ENCODE measurements around the gene USP33. TPM values are rescaled to one million over a fixed set of nuclear protein-coding genes. Genes with fewer than 3 reads are reported as not detected.

The USP33 gene
- total and polyA plus RNA-seq, 2 of the 8 experiments (the other 6 are each of a cell fraction or from before 2014, with no cell fraction given), result 20.0 to 55.5 TPM

GRCh38 chr1:77671836-77672235 is 87.8 kb downstream of the USP33 start:
- CTCF ChIA-PET (ENCODE audit: partially characterized antibody), result interaction anchor here (0.9 kb wide), 1 partner anchor 8 kb away, joined by 3 read pairs; no protein-coding TSS in a partner anchor
- POLR2A ChIA-PET (ENCODE audit: partially characterized antibody), result interaction anchor here (8.5 kb wide), 1 partner anchor 11 kb away, joined by 57 read pairs; the partner anchor contains the start of gene ZZZ3
- TF ChIP-seq GTF2F1 (IDR thresholded peaks at IDR 0.05; ENCODE audit: borderline replicate concordance, low read depth, low read length) (no peak), GABPA (IDR thresholded peaks at IDR 0.05; ENCODE audit: borderline replicate concordance, insufficient read depth, low read length) (no peak), CREB1 (IDR thresholded peaks at IDR 0.05) (no peak), POLR2AphosphoS5 (IDR thresholded peaks at IDR 0.05; ENCODE audit: low read depth, low read length) (no peak), EP300 (IDR thresholded peaks at IDR 0.05; ENCODE audit: borderline replicate concordance in 1 of 2, low read depth in 2 of 2, low read length in 2 of 2) (no peak), TEAD4 (IDR thresholded peaks at IDR 0.05; ENCODE audit: low read depth, low read length) (no peak), CEBPB (IDR thresholded peaks at IDR 0.05; ENCODE audit: low read depth, low read length) (no peak), SIRT6 (IDR thresholded peaks at IDR 0.05; ENCODE audit: low read length) (no peak), HDAC6 (IDR thresholded peaks at IDR 0.05; ENCODE audit: low read depth, low read length) (no peak), TBP (IDR thresholded peaks at IDR 0.05; ENCODE audit: low read depth, low read length) (no peak), KDM5A (IDR thresholded peaks at IDR 0.05; ENCODE audit: low read length) (no peak), RXRA (IDR thresholded peaks at IDR 0.05; ENCODE audit: insufficient read depth, low read depth, low read length) (no peak), SP4 (IDR thresholded peaks at IDR 0.05; ENCODE audit: low read length) (no peak), E2F6 (IDR thresholded peaks at IDR 0.05) (no peak)

More at GRCh38 chr1:77671836-77672235, 87.8 kb downstream of the USP33 start:
- Histone ChIP-seq H3K56ac (replicated peaks; ENCODE audit: insufficient read length, low read depth, low read length) (no peak overlapping the region), H3K4me2 (ENCODE audit: insufficient read depth in 1 of 2, low read depth in 2 of 2, low read length in 2 of 2) (no peak overlapping the region), H3K27me3 (replicated peaks in 1 of 4; ENCODE audit: control insufficient read depth in 3 of 4, extremely low read depth in 1 of 4, insufficient read depth in 3 of 4, low read length in 3 of 4) (no peaks in the 10 kb centered on the region), H3K36me3 (ENCODE audit: control insufficient read depth in 2 of 4, insufficient read depth in 4 of 4, low read length in 3 of 4) (no peaks in the 10 kb centered on the region; a peak in 1 of 8 replicates), H4K8ac (ENCODE audit: extremely low read depth, insufficient read depth, low read length) (no peak overlapping the region), H2BK120ac (replicated peaks; ENCODE audit: low read depth, low read length) (no peak overlapping the region), H3K9me3 (ENCODE audit: insufficient read depth in 2 of 2, low read depth in 1 of 2, low read length in 1 of 2) (no peaks in the 10 kb centered on the region), H3K9ac (replicated peaks in 1 of 4; ENCODE audit: extremely low read depth in 1 of 4, low read depth in 3 of 4, low read length in 3 of 4) (no peak overlapping the region; a peak in 1 of 7 replicates), H3K23ac (ENCODE audit: insufficient read length) (no peak overlapping the region), H4K20me1 (replicated peaks in 1 of 2; ENCODE audit: control insufficient read depth in 1 of 2, insufficient read depth in 2 of 2, low read length in 2 of 2) (peaks cover 4 to 7% of the 10 kb centered on the region in 2 experiments), H2AK5ac (ENCODE audit: low read depth, low read length) (no peak overlapping the region), H4K5ac (ENCODE audit: insufficient read length, low read depth, low read length) (no peak overlapping the region), H3K23me2 (ENCODE audit: low read depth, low read length) (no peaks in the 10 kb centered on the region), H3K4ac (replicated peaks; ENCODE audit: insufficient read length, low read depth, low read length) (no peak overlapping the region), H3K4me3 (ENCODE audit: extremely low read depth in 1 of 4, insufficient read depth in 2 of 4, low read depth in 3 of 4, low read length in 4 of 4) (no peak overlapping the region), H3K4me1 (replicated peaks in 1 of 4; ENCODE audit: control insufficient read depth in 3 of 4, insufficient read depth in 4 of 4, low read length in 3 of 4) (peaks cover 0 to 4% (median under 1%) of the 10 kb centered on the region in 4 experiments; a peak in 2 of 7 replicates), H3K18ac (ENCODE audit: extremely low read depth, low read length) (no peak overlapping the region), H4K91ac (replicated peaks; ENCODE audit: insufficient read length, low read length) (no peak overlapping the region), H3K79me1 (ENCODE audit: low read depth, low read length) (no peaks in the 10 kb centered on the region; the same call in none of the 2 replicates), H2BK20ac (ENCODE audit: low read length) (no peak overlapping the region), H3K14ac (ENCODE audit: insufficient read length) (no peak overlapping the region), H2BK5ac (ENCODE audit: low read depth, low read length) (no peak overlapping the region), H2AFZ (ENCODE audit: low read length) (no peak overlapping the region), H3K79me2 (ENCODE audit: control insufficient read depth in 1 of 2, insufficient read depth in 2 of 2, low read length in 2 of 2) (peaks cover 7 to 100% of the 10 kb centered on the region in 2 experiments), H2BK12ac (ENCODE audit: low read depth, low read length) (no peak overlapping the region), H2BK15ac (ENCODE audit: low read length) (no peak overlapping the region), H3K27ac (ENCODE audit: low read depth, low read length) (no peak overlapping the region)
- 92% methylated on average over 5 of the region's 5 CpGs; no CpG with 5 or more reads in 1 of the 2 experiments for WGBS, 2 experiments (ENCODE audit: extremely low coverage in 1 of 2, insufficient coverage in 1 of 2, insufficient read length in 1 of 2, insufficient replicate concordance in 2 of 2, low coverage in 1 of 2, low lambda C conversion rate in 2 of 2, missing lambda C conversion rate in 1 of 2)
- FAIRE-seq (no peak), DNase-seq (ENCODE audit: low read depth in 1 of 2, low spot score in 2 of 2) (no peak)

Measured in H1 (cell line).